ENCODE results near the gene CNOT9.

GRCh38 chr2:218585541-218585940 is 16.9 kb downstream of the CNOT9 start:
- TF ChIP-seq EZH2 (IDR thresholded peaks at IDR 0.05; ENCODE audit: low read length, unreplicated experiment), result no peak
- TF ChIP-seq, protein P1, sequence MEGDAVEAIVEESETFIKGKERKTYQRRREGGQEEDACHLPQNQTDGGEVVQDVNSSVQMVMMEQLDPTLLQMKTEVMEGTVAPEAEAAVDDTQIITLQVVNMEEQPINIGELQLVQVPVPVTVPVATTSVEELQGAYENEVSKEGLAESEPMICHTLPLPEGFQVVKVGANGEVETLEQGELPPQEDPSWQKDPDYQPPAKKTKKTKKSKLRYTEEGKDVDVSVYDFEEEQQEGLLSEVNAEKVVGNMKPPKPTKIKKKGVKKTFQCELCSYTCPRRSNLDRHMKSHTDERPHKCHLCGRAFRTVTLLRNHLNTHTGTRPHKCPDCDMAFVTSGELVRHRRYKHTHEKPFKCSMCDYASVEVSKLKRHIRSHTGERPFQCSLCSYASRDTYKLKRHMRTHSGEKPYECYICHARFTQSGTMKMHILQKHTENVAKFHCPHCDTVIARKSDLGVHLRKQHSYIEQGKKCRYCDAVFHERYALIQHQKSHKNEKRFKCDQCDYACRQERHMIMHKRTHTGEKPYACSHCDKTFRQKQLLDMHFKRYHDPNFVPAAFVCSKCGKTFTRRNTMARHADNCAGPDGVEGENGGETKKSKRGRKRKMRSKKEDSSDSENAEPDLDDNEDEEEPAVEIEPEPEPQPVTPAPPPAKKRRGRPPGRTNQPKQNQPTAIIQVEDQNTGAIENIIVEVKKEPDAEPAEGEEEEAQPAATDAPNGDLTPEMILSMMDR (conservative IDR thresholded peaks at IDR 0.05; ENCODE audit: low read depth, low read length), result no peak
- no peak for TF ChIP-seq EZH2phosphoT487 (IDR thresholded peaks at IDR 0.05; ENCODE audit: borderline replicate concordance, low read length)
